ENCODE results near the gene TXNIP. TPM values are rescaled to one million over a fixed set of nuclear protein-coding genes. Genes with fewer than 3 reads are reported as not detected.

The TXNIP gene
- total RNA-seq, 1 donor from 2014 or later: 157 TPM

DNA sequence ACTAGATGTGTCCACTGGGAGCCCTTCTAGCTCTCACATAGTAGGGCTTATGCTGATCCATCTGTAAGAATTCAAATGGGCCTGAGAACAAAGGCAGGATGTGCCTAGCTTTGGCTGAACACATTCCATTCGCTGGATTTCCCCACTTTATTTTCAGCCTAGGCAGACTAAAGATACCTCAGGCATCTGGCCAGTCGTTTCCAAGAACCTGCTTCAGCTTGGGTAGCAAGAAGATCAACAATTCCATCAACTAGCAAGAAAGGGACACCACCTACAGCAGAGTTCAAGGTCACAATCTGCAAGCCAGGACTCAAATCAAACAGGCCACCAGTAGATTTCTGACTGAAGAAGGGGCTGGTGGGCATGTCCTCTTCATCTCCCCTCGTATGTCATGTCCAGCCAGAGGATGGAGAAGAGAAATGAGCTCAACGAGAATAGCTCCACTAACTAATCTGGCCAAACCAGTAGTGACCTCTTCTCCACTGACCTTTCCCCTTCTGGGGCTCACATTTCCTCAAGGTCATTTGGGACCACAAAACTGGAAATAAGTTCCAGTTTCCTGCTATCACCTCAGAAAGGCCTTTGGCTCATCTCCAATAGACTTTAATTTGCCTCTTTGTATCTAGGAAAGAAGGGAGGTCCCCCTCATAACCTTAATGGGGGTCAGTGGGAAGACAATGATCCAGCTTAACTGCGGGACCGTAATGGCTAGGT, 14.2 kb downstream of the TXNIP start:
- H3K9me3 ChIP-seq (ENCODE audit: insufficient read depth, low read depth, low read length): no peaks in the 10 kb centered on the region
- no peak overlapping the region for H3K27ac ChIP-seq (ENCODE audit: low read depth, low read length)
- no peak overlapping the region for H3K9ac ChIP-seq (ENCODE audit: low read length)
- Mint-ChIP-seq H3K9me3 (ENCODE audit: unreplicated experiment) (no peaks in the 10 kb centered on the region), H3K27me3 (ENCODE audit: low read depth, unreplicated experiment) (no peaks in the 10 kb centered on the region), H3K4me1 (ENCODE audit: low read depth, unreplicated experiment) (peaks cover 22% of the 10 kb centered on the region), H3K4me3 (ENCODE audit: unreplicated experiment) (peak overlapping the region; percentile 18), H3K27ac (ENCODE audit: unreplicated experiment) (peak overlapping the region; percentile 29), H3K36me3 (ENCODE audit: low read depth, unreplicated experiment) (no peaks in the 10 kb centered on the region)
- no peak overlapping the region for H3K4me2 ChIP-seq (ENCODE audit: low read length)
- peaks cover 41% of the 10 kb centered on the region for H3K4me1 ChIP-seq (ENCODE audit: insufficient read depth, low read length)
- H2AFZ ChIP-seq (ENCODE audit: low read depth, low read length): no peak overlapping the region
- no peaks in the 10 kb centered on the region for H3K36me3 ChIP-seq (ENCODE audit: insufficient read depth, low read length)
- no peak for DNase-seq (ENCODE audit: low read depth)
- no peak for FAIRE-seq
- H3K27me3 ChIP-seq (ENCODE audit: insufficient read depth, low read length): no peaks in the 10 kb centered on the region
- H4K20me1 ChIP-seq (ENCODE audit: insufficient read depth, low read length): no peaks in the 10 kb centered on the region
- no peak overlapping the region for H3K4me3 ChIP-seq (ENCODE audit: insufficient read depth, low read depth, low read length)
- TF ChIP-seq EZH2 (IDR thresholded peaks at IDR 0.05; ENCODE audit: insufficient read depth, low read length): no peak
- no peaks in the 10 kb centered on the region for H3K79me2 ChIP-seq (ENCODE audit: insufficient read depth, low read length)

DNA sequence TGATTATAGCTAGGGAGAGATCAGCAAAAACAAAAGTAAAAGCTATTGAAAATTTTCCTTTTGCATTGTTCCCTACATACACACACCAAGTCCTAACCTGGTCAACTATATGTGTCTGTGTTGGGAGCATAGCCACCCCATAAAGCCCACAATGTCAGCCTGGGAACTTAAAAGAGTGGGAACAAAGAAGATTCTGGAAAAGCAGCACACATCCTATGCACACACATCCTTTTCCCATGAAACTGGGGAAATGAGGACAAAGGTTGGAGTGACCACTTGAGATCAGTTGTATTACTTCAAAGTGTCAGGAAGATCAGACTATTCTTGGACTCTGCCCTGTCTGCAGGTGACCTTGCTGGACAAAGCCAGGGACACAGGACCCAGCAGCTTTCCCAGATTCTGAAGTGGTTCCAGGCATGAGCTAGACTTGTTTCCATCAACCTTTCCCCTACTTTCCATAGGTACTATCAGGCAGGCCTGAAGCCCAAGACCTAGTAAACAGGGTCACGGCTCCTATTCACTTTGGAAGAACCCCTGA, 15.9 kb downstream of the TXNIP start:
- Mint-ChIP-seq H3K4me1 (ENCODE audit: low read depth, unreplicated experiment) (peaks cover 14% of the 10 kb centered on the region), H3K27me3 (ENCODE audit: low read depth, unreplicated experiment) (no peaks in the 10 kb centered on the region), H3K9me3 (ENCODE audit: unreplicated experiment) (no peaks in the 10 kb centered on the region), H3K4me3 (ENCODE audit: unreplicated experiment) (no peak overlapping the region), H3K36me3 (ENCODE audit: low read depth, unreplicated experiment) (no peaks in the 10 kb centered on the region), H3K27ac (ENCODE audit: unreplicated experiment) (no peak overlapping the region)
- Histone ChIP-seq H3K27me3 (ENCODE audit: insufficient read depth, low read length) (no peaks in the 10 kb centered on the region), H3K4me3 (ENCODE audit: insufficient read depth, low read depth, low read length) (no peak overlapping the region), H3K27ac (ENCODE audit: low read depth, low read length) (peak overlapping the region; percentile 93), H4K20me1 (ENCODE audit: insufficient read depth, low read length) (no peaks in the 10 kb centered on the region), H3K4me2 (ENCODE audit: low read length) (peak overlapping the region; percentile 79), H3K79me2 (ENCODE audit: insufficient read depth, low read length) (no peaks in the 10 kb centered on the region), H3K9me3 (ENCODE audit: insufficient read depth, low read depth, low read length) (no peaks in the 10 kb centered on the region), H3K36me3 (ENCODE audit: insufficient read depth, low read length) (no peaks in the 10 kb centered on the region), H2AFZ (ENCODE audit: low read depth, low read length) (no peak overlapping the region), H3K9ac (ENCODE audit: low read length) (no peak overlapping the region), H3K4me1 (ENCODE audit: insufficient read depth, low read length) (peaks cover 35% of the 10 kb centered on the region)
- DNase-seq (ENCODE audit: low read depth) (no peak), FAIRE-seq (no peak)
- TF ChIP-seq, protein P1, sequence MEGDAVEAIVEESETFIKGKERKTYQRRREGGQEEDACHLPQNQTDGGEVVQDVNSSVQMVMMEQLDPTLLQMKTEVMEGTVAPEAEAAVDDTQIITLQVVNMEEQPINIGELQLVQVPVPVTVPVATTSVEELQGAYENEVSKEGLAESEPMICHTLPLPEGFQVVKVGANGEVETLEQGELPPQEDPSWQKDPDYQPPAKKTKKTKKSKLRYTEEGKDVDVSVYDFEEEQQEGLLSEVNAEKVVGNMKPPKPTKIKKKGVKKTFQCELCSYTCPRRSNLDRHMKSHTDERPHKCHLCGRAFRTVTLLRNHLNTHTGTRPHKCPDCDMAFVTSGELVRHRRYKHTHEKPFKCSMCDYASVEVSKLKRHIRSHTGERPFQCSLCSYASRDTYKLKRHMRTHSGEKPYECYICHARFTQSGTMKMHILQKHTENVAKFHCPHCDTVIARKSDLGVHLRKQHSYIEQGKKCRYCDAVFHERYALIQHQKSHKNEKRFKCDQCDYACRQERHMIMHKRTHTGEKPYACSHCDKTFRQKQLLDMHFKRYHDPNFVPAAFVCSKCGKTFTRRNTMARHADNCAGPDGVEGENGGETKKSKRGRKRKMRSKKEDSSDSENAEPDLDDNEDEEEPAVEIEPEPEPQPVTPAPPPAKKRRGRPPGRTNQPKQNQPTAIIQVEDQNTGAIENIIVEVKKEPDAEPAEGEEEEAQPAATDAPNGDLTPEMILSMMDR (IDR thresholded peaks at IDR 0.05; ENCODE audit: insufficient read depth, low read depth, low read length): no peak
- TF ChIP-seq EZH2 (IDR thresholded peaks at IDR 0.05; ENCODE audit: insufficient read depth, low read length): no peak

- Histone ChIP-seq H3K36me3 (ENCODE audit: insufficient read depth, low read length) (no peaks in the 10 kb centered on the region), H4K20me1 (ENCODE audit: insufficient read depth, low read length) (no peaks in the 10 kb centered on the region), H3K27me3 (ENCODE audit: insufficient read depth, low read length) (no peaks in the 10 kb centered on the region), H3K4me3 (ENCODE audit: insufficient read depth, low read depth, low read length) (no peak overlapping the region), H3K4me1 (ENCODE audit: insufficient read depth, low read length) (peaks cover 29% of the 10 kb centered on the region), H3K9ac (ENCODE audit: low read length) (peak overlapping the region; percentile 59), H2AFZ (ENCODE audit: low read depth, low read length) (peak overlapping the region; percentile 21), H3K79me2 (ENCODE audit: insufficient read depth, low read length) (no peaks in the 10 kb centered on the region), H3K4me2 (ENCODE audit: low read length) (peak overlapping the region; percentile 79), H3K9me3 (ENCODE audit: insufficient read depth, low read depth, low read length) (no peaks in the 10 kb centered on the region), H3K27ac (ENCODE audit: low read depth, low read length) (peak overlapping the region; percentile 93)
- Mint-ChIP-seq H3K36me3 (ENCODE audit: low read depth, unreplicated experiment) (no peaks in the 10 kb centered on the region), H3K4me3 (ENCODE audit: unreplicated experiment) (no peak overlapping the region), H3K27me3 (ENCODE audit: low read depth, unreplicated experiment) (no peaks in the 10 kb centered on the region), H3K9me3 (ENCODE audit: unreplicated experiment) (no peaks in the 10 kb centered on the region), H3K27ac (ENCODE audit: unreplicated experiment) (no peak overlapping the region), H3K4me1 (ENCODE audit: low read depth, unreplicated experiment) (peaks cover 8% of the 10 kb centered on the region)
- DNase-seq (ENCODE audit: low read depth) (no peak), FAIRE-seq (no peak)
- TF ChIP-seq EZH2 (IDR thresholded peaks at IDR 0.05; ENCODE audit: insufficient read depth, low read length): no peak
- TF ChIP-seq, protein P1 (IDR thresholded peaks at IDR 0.05; ENCODE audit: insufficient read depth, low read depth, low read length): no peak
These were observed 16.5 kb downstream of the TXNIP start for GRCh38 chr1:145979746-145980456.

Data from astrocyte (in vitro differentiated cells and primary cell).